ENCODE results near the gene NRARP. TPM values are rescaled to one million over a fixed set of nuclear protein-coding genes. Genes with fewer than 3 reads are reported as not detected.
"Not testable (repeated sequence)": the region's sequence is repeated elsewhere in the genome, so short reads cannot be mapped to it uniquely, and the experiment has no call there.

The NRARP gene
- total and polyA plus RNA-seq, 7 donors: 1.8 to 24.7 (median 11.6) TPM; not detected in 1

GRCh38 chr9:137336735-137337134 is 34.7 kb upstream of the NRARP start:
- no peaks in the 10 kb centered on the region for H3K4me1 ChIP-seq
- 95 to 96% methylated on average over 2 of the region's 2 CpGs for WGBS, 2 donors
- no peak overlapping the region for H3K4me3 ChIP-seq
- intact Hi-C loops (cut with DNase I): no loop called here
- H3K9me3 ChIP-seq: peaks cover 0 to 4% (median 1%) of the 10 kb centered on the region in 4 donors
- TF ChIP-seq POLR2A (IDR thresholded peaks at IDR 0.05): no peak
- TF ChIP-seq POLR2AphosphoS5 (IDR thresholded peaks at IDR 0.05): no peak
- TF ChIP-seq, protein P1, sequence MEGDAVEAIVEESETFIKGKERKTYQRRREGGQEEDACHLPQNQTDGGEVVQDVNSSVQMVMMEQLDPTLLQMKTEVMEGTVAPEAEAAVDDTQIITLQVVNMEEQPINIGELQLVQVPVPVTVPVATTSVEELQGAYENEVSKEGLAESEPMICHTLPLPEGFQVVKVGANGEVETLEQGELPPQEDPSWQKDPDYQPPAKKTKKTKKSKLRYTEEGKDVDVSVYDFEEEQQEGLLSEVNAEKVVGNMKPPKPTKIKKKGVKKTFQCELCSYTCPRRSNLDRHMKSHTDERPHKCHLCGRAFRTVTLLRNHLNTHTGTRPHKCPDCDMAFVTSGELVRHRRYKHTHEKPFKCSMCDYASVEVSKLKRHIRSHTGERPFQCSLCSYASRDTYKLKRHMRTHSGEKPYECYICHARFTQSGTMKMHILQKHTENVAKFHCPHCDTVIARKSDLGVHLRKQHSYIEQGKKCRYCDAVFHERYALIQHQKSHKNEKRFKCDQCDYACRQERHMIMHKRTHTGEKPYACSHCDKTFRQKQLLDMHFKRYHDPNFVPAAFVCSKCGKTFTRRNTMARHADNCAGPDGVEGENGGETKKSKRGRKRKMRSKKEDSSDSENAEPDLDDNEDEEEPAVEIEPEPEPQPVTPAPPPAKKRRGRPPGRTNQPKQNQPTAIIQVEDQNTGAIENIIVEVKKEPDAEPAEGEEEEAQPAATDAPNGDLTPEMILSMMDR (IDR thresholded peaks at IDR 0.05): no peak
- no peak for TF ChIP-seq EP300 (IDR thresholded peaks at IDR 0.05)
- no peaks in the 10 kb centered on the region for H3K27me3 ChIP-seq
- peaks cover 0 to 5% (median 2%) of the 10 kb centered on the region in 4 donors for H3K36me3 ChIP-seq
- DNase-seq: no peak
- H3K27ac ChIP-seq: no peak overlapping the region

DNA sequence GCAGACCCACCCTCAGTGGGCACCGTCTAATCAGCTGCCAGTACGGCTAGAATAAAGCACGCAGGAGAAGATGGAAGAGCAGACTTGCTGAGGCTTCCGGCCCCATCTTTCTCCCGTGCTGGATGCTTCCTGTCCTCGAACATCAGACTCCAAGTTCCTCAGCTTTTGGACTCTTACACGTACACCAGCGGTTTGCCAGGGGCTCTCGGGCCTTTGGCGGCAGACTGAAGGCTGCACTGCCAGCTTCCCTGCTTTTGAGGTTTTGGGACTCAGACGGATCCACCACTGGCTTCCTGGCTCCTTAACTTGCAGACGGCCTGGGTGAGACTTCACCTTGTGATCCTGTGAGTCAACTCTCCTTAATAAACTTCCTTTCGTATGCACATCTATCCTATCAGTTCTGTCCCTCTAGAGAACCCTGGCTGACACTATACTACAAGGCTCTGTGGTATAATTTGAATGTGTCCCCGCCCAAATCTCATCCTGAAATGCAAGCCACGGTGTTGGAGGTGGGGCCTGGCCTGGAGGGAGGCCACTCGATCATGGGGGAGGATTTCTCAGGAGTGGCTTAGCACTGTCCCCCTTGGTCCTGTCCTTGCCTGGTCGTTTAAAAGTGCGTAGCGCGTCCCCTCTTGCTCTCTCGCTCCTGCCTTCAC is 31.1 kb upstream of the NRARP start:
- intact Hi-C loops (cut with DNase I): no loop called here
- Histone ChIP-seq H3K4me3 (no peak overlapping the region), H3K4me1 (no peaks in the 10 kb centered on the region), H3K27me3 (no peaks in the 10 kb centered on the region), H3K27ac (no peak overlapping the region), H3K9me3 (peaks cover 0 to 4% (median 1%) of the 10 kb centered on the region in 4 donors), H3K36me3 (peaks cover 0 to 5% (median 2%) of the 10 kb centered on the region in 4 donors)
- WGBS, 2 donors: 80 to 81% methylated on average over 21 of the region's 21 CpGs
- TF ChIP-seq EP300 (IDR thresholded peaks at IDR 0.05): no peak
- TF ChIP-seq, protein P1 (IDR thresholded peaks at IDR 0.05): no peak
- no peak for TF ChIP-seq POLR2AphosphoS5 (IDR thresholded peaks at IDR 0.05)
- no peak for TF ChIP-seq POLR2A (IDR thresholded peaks at IDR 0.05)
- DNase-seq: peak; percentile 41

GRCh38 chr9:137331929-137332328 is 29.9 kb upstream of the NRARP start:
- intact Hi-C loops (cut with DNase I): no loop called here
- Histone ChIP-seq H3K9me3 (peaks cover 0 to 2% (median under 1%) of the 10 kb centered on the region in 4 donors), H3K36me3 (peaks cover 0 to 5% (median 2%) of the 10 kb centered on the region in 4 donors), H3K4me3 (no peak overlapping the region), H3K27ac (no peak overlapping the region), H3K4me1 (no peaks in the 10 kb centered on the region), H3K27me3 (no peaks in the 10 kb centered on the region)
- no peak for DNase-seq
- TF ChIP-seq POLR2AphosphoS5 (IDR thresholded peaks at IDR 0.05) (no peak), EP300 (IDR thresholded peaks at IDR 0.05) (no peak), POLR2A (IDR thresholded peaks at IDR 0.05) (no peak)
- TF ChIP-seq, protein P1 (IDR thresholded peaks at IDR 0.05): no peak
- WGBS, 2 donors: 94 to 96% methylated on average over 9 of the region's 9 CpGs

GRCh38 chr9:137330689-137331088 is 28.6 kb upstream of the NRARP start:
- no peak for DNase-seq
- Histone ChIP-seq H3K9me3 (no peaks in the 10 kb centered on the region), H3K4me3 (no peak overlapping the region), H3K36me3 (no peaks in the 10 kb centered on the region), H3K4me1 (no peaks in the 10 kb centered on the region), H3K27me3 (no peaks in the 10 kb centered on the region), H3K27ac (no peak overlapping the region)
- TF ChIP-seq POLR2A (IDR thresholded peaks at IDR 0.05) (no peak), POLR2AphosphoS5 (IDR thresholded peaks at IDR 0.05) (no peak), EP300 (IDR thresholded peaks at IDR 0.05) (no peak)
- TF ChIP-seq, protein P1 (IDR thresholded peaks at IDR 0.05): no peak
- intact Hi-C loops (cut with DNase I): no loop called here
- 84 to 86% methylated on average over 6 of the region's 6 CpGs for WGBS, 2 donors

DNA sequence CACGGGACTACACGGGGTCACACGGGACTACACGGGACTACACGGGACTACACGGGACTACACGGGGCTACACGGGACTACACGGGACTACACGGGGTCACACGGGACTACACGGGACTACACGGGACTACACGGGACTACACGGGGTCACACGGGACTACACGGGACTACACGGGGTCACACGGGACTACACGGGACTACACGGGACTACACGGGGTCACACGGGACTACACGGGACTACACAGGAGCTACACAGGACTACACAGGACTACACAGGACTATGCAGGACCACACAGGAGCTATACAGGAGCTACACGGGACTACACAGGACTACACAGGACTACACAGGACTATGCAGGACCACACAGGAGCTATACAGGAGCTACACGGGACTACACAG is 27.5 kb upstream of the NRARP start:
- H3K4me1 ChIP-seq; intact Hi-C loops (cut with DNase I); H3K9me3 ChIP-seq; H3K36me3 ChIP-seq; H3K27me3 ChIP-seq; H3K27ac ChIP-seq; DNase-seq; H3K4me3 ChIP-seq: not testable (repeated sequence)
- WGBS, 2 donors: 69 to 83% methylated on average over 24 to 25 of the region's 26 CpGs

DNA sequence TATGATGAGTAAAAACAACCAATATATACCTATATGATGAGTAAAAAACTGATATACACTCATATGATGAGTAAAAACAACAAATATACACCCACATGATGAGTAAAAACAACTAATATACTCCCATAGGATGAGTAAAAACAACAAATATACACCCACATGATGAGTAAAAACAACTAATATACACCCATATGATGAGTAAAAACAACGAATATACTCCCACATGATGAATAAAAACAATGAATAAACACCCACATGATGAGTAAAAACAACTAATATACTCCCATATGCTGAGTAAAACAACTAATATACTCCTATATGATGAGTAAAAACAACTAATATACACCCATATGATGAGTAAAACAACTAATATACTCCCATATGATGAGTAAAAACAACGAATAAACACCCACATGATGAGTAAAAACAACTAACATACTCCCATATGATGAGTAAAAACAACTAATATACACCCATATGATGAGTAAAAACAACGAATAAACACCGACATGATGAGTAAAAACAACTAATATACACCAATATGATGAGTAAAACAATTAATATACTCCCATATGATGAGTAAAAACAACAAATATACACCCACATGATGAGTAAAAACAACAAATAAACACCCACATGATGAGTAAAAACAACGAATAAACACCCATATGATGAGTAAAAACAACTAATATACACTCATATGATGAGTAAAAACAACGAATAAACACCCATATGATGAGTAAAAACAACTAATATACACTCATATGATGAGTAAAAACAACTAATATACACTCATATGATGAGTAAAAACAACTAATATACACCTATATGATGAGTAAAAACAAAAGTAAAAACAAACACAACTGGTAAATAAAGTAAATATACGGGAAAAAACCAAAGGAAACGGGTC is 25.8 kb upstream of the NRARP start:
- H3K4me3 ChIP-seq; H3K36me3 ChIP-seq; intact Hi-C loops (cut with DNase I); DNase-seq; H3K9me3 ChIP-seq; H3K4me1 ChIP-seq; H3K27me3 ChIP-seq; H3K27ac ChIP-seq: not testable (repeated sequence)
- WGBS, 2 donors: 78 to 84% methylated on average over 8 of the region's 8 CpGs

Data from sigmoid colon (tissue), 7 donors.